ENCODE measurements around the gene CDK8.

CDK8 gene

GRCh38 chr13:26442541-26442940 lies 188.6 kb downstream of the CDK8 start:
- peak; percentile 62 for DNase-seq (ENCODE audit: low read depth)

GRCh38 chr13:26445092-26445491 lies 191.2 kb downstream of the CDK8 start:
- no peak for DNase-seq (ENCODE audit: low read depth)

DNA sequence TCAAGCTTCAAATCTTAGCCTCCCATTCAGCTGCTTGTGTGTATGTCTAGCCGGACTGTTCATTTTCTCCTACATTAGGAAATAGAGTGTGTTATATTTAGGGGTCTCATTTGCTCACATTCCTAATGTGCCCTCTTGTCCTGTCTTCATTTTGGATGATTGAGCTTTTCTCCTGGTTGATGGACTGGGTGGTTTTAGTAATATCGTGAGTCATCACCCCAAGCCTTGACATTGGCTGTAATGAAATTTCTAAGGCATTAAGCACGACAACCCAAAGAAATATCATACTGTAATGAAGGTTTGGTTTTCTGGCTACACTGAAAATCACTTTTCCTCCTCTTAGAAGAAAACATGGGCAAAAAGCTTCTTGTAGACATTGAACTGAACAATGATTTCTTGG lies 192.8 kb downstream of the CDK8 start:
- no peak for DNase-seq (ENCODE audit: low read depth)

- no peak for DNase-seq (ENCODE audit: low read depth)
Measured at GRCh38 chr13:26448032-26448431, 194.1 kb downstream of the CDK8 start.

DNA sequence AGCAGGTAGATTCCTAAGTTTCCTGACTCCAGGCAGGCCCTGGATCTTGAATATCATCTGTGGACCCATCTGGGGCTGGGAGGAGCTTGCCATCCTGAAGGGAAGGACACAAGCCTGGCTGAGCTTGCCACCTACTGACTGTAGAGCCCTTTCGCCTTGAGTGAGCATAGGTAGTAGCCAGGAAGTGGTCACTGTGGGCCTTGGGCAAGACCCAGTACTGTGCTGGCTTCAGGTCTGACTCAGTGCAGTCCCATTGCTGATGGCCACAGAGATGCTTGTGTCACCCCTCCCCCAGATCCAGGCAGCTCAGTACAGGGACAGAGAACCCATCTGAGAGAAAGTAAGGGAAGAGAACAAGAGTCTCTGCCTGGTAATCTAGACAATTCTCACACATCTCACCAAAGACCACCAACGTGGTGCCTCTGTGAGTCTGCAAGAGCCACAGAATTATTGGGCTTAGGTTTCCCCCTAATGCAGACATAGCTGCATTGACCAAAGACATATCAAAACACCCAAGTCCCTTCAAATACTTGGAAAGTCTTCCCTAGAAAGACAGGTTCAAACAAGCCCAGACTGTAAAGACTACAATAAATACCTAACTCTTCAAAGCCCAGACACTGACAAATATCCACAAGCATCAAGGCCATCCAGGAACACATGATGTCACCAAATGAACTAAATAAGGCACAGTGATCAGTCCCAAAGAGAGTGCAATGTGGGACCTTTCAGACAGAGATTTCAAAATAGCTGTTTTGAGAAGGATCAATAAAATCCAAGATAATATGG lies 195.3 kb downstream of the CDK8 start:
- no peak for DNase-seq (ENCODE audit: low read depth)
